Measurements from ENCODE around the gene ZNF813. TPM values are rescaled to one million over a fixed set of nuclear protein-coding genes. Genes with fewer than 3 reads are reported as not detected.
A peak's percentile ranks its signal among the peaks of the same experiment; 100 is the strongest.

The ZNF813 gene
- total RNA-seq, 1 donor from 2014 or later: 8.2 TPM

DNA sequence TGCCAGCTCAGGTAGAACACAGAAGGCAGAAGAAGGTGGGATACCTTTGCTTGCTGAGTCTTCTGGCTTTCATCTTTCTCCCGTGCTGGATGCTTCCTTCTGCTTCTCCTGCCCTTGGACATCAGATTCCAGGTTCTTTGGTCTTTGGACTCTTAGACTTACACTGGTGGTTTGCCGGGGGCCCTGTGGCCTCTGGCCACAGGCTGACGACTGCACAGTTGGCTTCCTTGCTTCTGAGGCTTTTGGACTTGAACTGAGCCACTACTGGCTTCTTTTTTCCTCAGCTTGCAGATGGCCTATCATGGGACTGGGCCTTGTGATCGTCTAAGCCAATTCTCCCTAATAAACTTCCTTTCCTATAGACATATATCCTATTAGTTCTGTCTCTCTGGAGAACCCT lies 50.6 kb downstream of the ZNF813 start:
- H3K27me3 Mint-ChIP-seq: peaks cover 2% of the 10 kb centered on the region
- no peak overlapping the region for H3K4me3 Mint-ChIP-seq
- H3K4me1 Mint-ChIP-seq: peaks cover 16% of the 10 kb centered on the region
- ChIA-PET CTCF (no interaction called here), POLR2A (interaction anchor here (0.9 kb wide), 1 partner anchor 323 kb away, joined by 3 read pairs; no protein-coding TSS in a partner anchor)
- intact Hi-C loops (cut with micrococcal nuclease): no loop called here
- ATAC-seq (ENCODE audit: low read depth) (no peak), DNase-seq (no peak)
- TF ChIP-seq CTCF (IDR thresholded peaks at IDR 0.05): no peak
- H3K36me3 Mint-ChIP-seq (ENCODE audit: low read depth): peaks cover 11% of the 10 kb centered on the region
- no peak overlapping the region for H3K27ac Mint-ChIP-seq
- peaks cover 7% of the 10 kb centered on the region for H3K9me3 Mint-ChIP-seq

GRCh38 chr19:53518716-53519115 lies 51.2 kb downstream of the ZNF813 start:
- DNase-seq: no peak
- peaks cover 2% of the 10 kb centered on the region for H3K27me3 Mint-ChIP-seq
- peaks cover 16% of the 10 kb centered on the region for H3K4me1 Mint-ChIP-seq
- peak overlapping the region; percentile 27 for H3K27ac Mint-ChIP-seq
- no peak for TF ChIP-seq CTCF (IDR thresholded peaks at IDR 0.05)
- intact Hi-C loops (cut with micrococcal nuclease): no loop called here
- H3K9me3 Mint-ChIP-seq: peaks cover 7% of the 10 kb centered on the region
- ChIA-PET POLR2A (no interaction called here), CTCF (no interaction called here)
- H3K4me3 Mint-ChIP-seq: peak overlapping the region; percentile 47
- H3K36me3 Mint-ChIP-seq (ENCODE audit: low read depth): peaks cover 14% of the 10 kb centered on the region
- no peak for ATAC-seq (ENCODE audit: low read depth)

DNA sequence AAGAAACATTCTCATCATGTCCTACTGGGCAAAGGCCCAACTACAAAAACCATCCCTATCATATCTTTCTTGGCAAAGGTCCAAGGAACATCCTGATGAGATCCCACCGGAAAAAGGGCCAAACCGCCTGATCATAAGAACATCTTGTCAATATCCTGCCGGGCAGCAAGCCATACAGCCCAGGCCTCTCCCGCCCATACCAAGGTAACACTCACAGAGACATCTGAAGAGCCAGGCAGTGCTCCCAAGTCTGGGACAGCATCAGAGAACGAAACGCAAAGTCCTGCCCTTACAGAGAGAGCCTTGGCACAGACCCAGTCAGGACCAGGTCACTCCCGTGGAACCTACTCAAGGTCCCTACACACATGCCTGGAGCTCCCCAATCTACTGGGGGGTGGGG lies 51.9 kb downstream of the ZNF813 start:
- peaks cover 2% of the 10 kb centered on the region for H3K27me3 Mint-ChIP-seq
- no peak overlapping the region for H3K27ac Mint-ChIP-seq
- H3K36me3 Mint-ChIP-seq (ENCODE audit: low read depth): peaks cover 16% of the 10 kb centered on the region
- CTCF ChIA-PET: no interaction called here
- no peak for TF ChIP-seq CTCF (IDR thresholded peaks at IDR 0.05)
- ATAC-seq (ENCODE audit: low read depth) (no peak), DNase-seq (no peak)
- H3K4me1 Mint-ChIP-seq: peaks cover 16% of the 10 kb centered on the region
- intact Hi-C loops (cut with micrococcal nuclease): no loop called here
- POLR2A ChIA-PET: interaction anchor here (1.3 kb wide), 1 partner anchor 88 kb away, joined by 5 read pairs; the partner anchor contains the start of gene ZNF761
- H3K9me3 Mint-ChIP-seq: peaks cover 8% of the 10 kb centered on the region
- peak overlapping the region; percentile 17 for H3K4me3 Mint-ChIP-seq

GRCh38 chr19:53520163-53520546 lies 52.6 kb downstream of the ZNF813 start:
- DNase-seq: no peak
- CTCF ChIA-PET: interaction anchor here (0.9 to 1.0 kb wide), 2 partner anchors 18 to 325 kb away, joined by 4 to 5 read pairs; partner anchors contain the start of gene ZNF331
- intact Hi-C loops (cut with micrococcal nuclease): loop anchor here (1.0 to 2.0 kb wide), 8 partner anchors 17 to 1533 kb away; partner anchors contain the start of genes ZNF160, ZNF350, ZNF525 and ZNF761
- Mint-ChIP-seq H3K36me3 (ENCODE audit: low read depth) (peaks cover 19% of the 10 kb centered on the region), H3K4me3 (peak overlapping the region; percentile 94), H3K27ac (peak overlapping the region; percentile 87), H3K27me3 (peaks cover under 1% of the 10 kb centered on the region), H3K9me3 (peaks cover 9% of the 10 kb centered on the region), H3K4me1 (peaks cover 16% of the 10 kb centered on the region)
- POLR2A ChIA-PET: interaction anchor here (0.6 to 1.6 kb wide), 11 partner anchors 14 to 1439 kb away, joined by 3 to 18 read pairs (median 4); partner anchors contain the start of genes LENG8, PPP2R1A, ZNF331 and ZNF761
- TF ChIP-seq CTCF (IDR thresholded peaks at IDR 0.05): no peak
- no peak for ATAC-seq (ENCODE audit: low read depth)

DNA sequence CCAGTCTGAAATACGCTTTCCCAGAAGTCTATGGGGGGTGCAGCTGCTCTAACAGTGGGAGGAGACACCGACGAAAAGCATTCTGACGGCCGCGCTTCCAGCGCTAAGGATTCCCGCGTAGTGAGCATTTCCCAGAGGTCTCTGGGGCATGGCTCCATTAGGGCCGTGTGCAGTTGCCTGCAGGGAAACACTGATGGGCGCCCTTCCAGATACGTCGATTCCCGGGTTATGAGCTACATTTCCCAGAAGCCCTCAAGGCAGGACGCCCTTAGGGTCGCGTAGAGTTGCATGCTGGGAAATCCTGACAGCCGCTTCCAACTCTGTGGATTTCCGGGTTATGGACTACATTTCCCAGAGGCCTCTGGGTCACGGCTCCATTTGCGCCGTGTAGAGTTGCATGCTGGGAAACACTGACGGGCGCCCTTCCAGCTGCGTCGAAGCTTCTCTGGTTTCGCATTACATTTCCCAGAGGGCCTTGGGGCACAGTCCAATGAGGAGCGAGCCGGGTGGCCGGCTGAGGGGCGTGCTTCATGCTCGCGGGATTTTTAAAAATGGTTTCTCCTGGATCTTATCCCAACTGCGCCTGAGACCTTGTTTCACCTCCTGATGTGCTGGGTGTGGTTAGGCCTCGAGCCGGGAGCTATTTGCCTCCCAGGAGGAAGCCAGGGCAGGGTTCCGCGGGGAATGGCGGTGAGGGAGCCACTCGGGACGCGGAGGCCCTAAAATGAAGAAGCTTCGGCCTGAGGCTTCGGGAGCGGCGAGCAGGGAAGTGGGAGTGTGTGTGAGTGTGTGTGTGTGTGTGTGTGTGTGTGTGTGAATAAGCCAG lies 53.2 kb downstream of the ZNF813 start:
- DNase-seq: peak; percentile 71
- ChIA-PET POLR2A (interaction anchor here (0.6 to 1.6 kb wide), 12 partner anchors 13 to 1438 kb away, joined by 3 to 18 read pairs (median 4); partner anchors contain the start of genes LENG8, PPP2R1A, ZNF331 and ZNF761), CTCF (interaction anchor here (0.9 to 1.0 kb wide), 2 partner anchors 18 to 325 kb away, joined by 4 to 5 read pairs; partner anchors contain the start of gene ZNF331)
- peaks cover 16% of the 10 kb centered on the region for H3K4me1 Mint-ChIP-seq
- H3K4me3 Mint-ChIP-seq: peak overlapping the region; percentile 94
- no peak for TF ChIP-seq CTCF (IDR thresholded peaks at IDR 0.05)
- peaks cover 25% of the 10 kb centered on the region for H3K36me3 Mint-ChIP-seq (ENCODE audit: low read depth)
- ATAC-seq (ENCODE audit: low read depth): peak; percentile 97
- peak overlapping the region; percentile 87 for H3K27ac Mint-ChIP-seq
- intact Hi-C loops (cut with micrococcal nuclease): loop anchor here (1.0 to 2.0 kb wide), 8 partner anchors 17 to 1534 kb away; partner anchors contain the start of genes ZNF160, ZNF350, ZNF525 and ZNF761
- H3K27me3 Mint-ChIP-seq: no peaks in the 10 kb centered on the region
- peaks cover 12% of the 10 kb centered on the region for H3K9me3 Mint-ChIP-seq
